ENCODE measurements around the gene GALNT5.
"Not testable (repeated sequence)": the region's sequence is repeated elsewhere in the genome, so short reads cannot be mapped to it uniquely, and the experiment has no call there.

The GALNT5 gene

DNA sequence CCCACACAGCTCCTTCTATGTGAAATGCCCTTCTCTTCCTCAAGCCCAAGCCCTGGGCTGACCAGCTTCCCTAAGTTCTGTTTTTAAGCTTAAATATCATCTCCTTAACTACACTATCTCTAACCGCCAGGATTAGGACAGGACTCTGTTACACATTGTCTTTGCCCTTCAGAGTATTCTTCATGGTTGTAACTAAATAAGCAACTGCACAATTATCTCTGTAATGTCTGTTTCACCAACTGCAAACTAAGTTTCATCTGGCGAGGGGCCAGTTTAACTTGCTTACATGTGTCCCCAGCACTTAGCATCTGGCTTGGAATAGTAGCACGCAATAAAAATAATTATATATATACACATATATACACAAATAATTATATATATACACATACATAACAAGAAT, 69.2 kb downstream of the GALNT5 start:
- H3K9me3 Mint-ChIP-seq = no peaks in the 10 kb centered on the region
- DNase-seq (ENCODE audit: low spot score in 2 of 2) = no peak
- no peaks in the 10 kb centered on the region for H3K27me3 Mint-ChIP-seq
- ATAC-seq (replicated peaks; ENCODE audit: extremely low read depth, poor library complexity, severe bottlenecking) = no peak
- H3K4me3 Mint-ChIP-seq = no peak overlapping the region
- peaks cover 2% of the 10 kb centered on the region for H3K36me3 Mint-ChIP-seq (ENCODE audit: insufficient read depth)
- peaks cover 32% of the 10 kb centered on the region for H3K4me1 Mint-ChIP-seq
- no peak overlapping the region for H3K27ac Mint-ChIP-seq (ENCODE audit: low read depth)

GRCh38 chr2:157327200-157327599, 69.7 kb downstream of the GALNT5 start:
- peaks cover 2% of the 10 kb centered on the region for H3K36me3 Mint-ChIP-seq (ENCODE audit: insufficient read depth)
- H3K9me3 Mint-ChIP-seq = no peaks in the 10 kb centered on the region
- ATAC-seq (replicated peaks; ENCODE audit: extremely low read depth, poor library complexity, severe bottlenecking) (no peak), DNase-seq (ENCODE audit: low spot score in 2 of 2) (no peak)
- peaks cover 33% of the 10 kb centered on the region for H3K4me1 Mint-ChIP-seq
- no peak overlapping the region for H3K27ac Mint-ChIP-seq (ENCODE audit: low read depth)
- H3K27me3 Mint-ChIP-seq = no peaks in the 10 kb centered on the region
- H3K4me3 Mint-ChIP-seq = no peak overlapping the region

DNA sequence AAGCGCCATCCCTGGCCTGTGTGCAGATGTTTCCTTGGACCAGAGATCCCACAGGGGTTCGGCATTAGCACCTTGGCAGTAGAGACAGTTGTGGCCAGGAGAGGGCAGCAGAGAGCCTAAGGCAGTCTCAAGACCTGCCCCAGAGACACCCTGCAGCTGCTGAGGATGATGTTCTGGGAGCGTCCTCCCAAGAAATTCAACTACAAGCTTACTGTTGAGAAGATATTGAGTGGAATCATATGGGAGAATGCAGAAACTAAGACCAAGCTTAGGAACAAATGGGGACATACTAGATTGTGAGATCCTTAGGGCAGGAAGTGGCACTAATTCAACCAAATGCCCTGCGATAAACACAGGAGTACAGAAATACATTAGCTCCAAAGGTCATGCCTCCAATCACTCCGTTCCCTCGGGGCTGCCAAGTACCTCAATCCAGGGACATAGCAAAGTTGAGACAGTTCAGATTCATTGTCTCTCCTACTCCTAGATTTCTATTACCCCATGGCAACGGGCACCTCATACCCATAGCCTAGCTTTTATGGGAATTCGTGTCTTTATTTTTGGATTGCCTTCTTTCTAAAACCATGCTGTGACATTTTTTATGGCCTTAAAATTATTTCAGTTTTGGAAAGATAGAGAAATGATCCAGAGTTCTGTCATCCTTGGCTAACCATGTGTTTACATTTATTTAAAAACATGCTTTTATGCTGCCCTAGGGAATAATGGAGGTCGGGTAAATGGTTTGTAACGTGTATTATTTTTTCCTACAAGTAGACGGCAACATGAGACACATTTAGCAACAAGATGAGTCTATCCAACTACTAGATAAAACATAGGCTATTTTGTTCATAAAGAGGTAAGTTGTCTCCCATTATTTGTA, 70.4 kb downstream of the GALNT5 start:
- peak; percentile 71 for ATAC-seq (replicated peaks; ENCODE audit: extremely low read depth, poor library complexity, severe bottlenecking)
- H3K36me3 Mint-ChIP-seq (ENCODE audit: insufficient read depth) = peaks cover 2% of the 10 kb centered on the region
- no peaks in the 10 kb centered on the region for H3K9me3 Mint-ChIP-seq
- peak overlapping the region; percentile 12 for H3K4me3 Mint-ChIP-seq
- no peak overlapping the region for H3K27ac Mint-ChIP-seq (ENCODE audit: low read depth)
- H3K4me1 Mint-ChIP-seq = peaks cover 40% of the 10 kb centered on the region
- no peaks in the 10 kb centered on the region for H3K27me3 Mint-ChIP-seq
- peak; percentile 71 to 86 for DNase-seq (ENCODE audit: low spot score in 2 of 2)

- no peaks in the 10 kb centered on the region for H3K36me3 Mint-ChIP-seq (ENCODE audit: insufficient read depth)
- H3K27me3 Mint-ChIP-seq = no peaks in the 10 kb centered on the region
- H3K9me3 Mint-ChIP-seq = no peaks in the 10 kb centered on the region
- H3K27ac Mint-ChIP-seq (ENCODE audit: low read depth) = no peak overlapping the region
- DNase-seq (ENCODE audit: low spot score in 2 of 2) (no peak), ATAC-seq (replicated peaks; ENCODE audit: extremely low read depth, poor library complexity, severe bottlenecking) (no peak)
- no peak overlapping the region for H3K4me3 Mint-ChIP-seq
- peaks cover 55% of the 10 kb centered on the region for H3K4me1 Mint-ChIP-seq
These were observed 72.0 kb downstream of the GALNT5 start for GRCh38 chr2:157329524-157329923.

GRCh38 chr2:157333304-157334047, 76.0 kb downstream of the GALNT5 start:
- H3K9me3 Mint-ChIP-seq = no peaks in the 10 kb centered on the region
- no peaks in the 10 kb centered on the region for H3K27me3 Mint-ChIP-seq
- DNase-seq (ENCODE audit: low spot score in 2 of 2) (no peak), ATAC-seq (replicated peaks; ENCODE audit: extremely low read depth, poor library complexity, severe bottlenecking) (no peak)
- H3K4me1 Mint-ChIP-seq = peaks cover 66% of the 10 kb centered on the region
- no peak overlapping the region for H3K4me3 Mint-ChIP-seq
- H3K36me3 Mint-ChIP-seq (ENCODE audit: insufficient read depth) = peaks cover 4% of the 10 kb centered on the region
- peak overlapping the region; percentile 91 for H3K27ac Mint-ChIP-seq (ENCODE audit: low read depth)

DNA sequence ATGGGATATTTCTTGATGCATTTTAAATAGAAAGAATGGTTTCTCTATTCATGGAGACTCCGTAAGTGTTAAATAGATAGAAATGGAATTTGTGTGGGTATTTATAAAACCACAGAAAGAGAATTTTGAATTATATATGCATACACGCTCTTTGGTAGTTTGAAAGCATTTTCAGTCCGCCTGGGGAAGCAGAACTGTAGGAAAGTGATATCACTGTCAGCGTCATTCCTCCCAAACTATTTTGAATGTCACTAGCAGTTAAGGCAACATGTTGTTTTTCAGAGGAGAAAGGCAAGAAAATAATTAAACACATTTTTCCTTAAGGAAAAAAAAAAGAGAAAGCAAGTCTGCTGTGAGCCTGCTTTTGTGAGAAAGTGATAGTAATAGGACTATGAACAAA, 76.8 kb downstream of the GALNT5 start:
- H3K27ac Mint-ChIP-seq (ENCODE audit: low read depth) = no peak overlapping the region
- H3K9me3 Mint-ChIP-seq = no peaks in the 10 kb centered on the region
- no peak overlapping the region for H3K4me3 Mint-ChIP-seq
- no peak for DNase-seq (ENCODE audit: low spot score in 2 of 2)
- H3K36me3 Mint-ChIP-seq (ENCODE audit: insufficient read depth) = peaks cover 4% of the 10 kb centered on the region
- peaks cover 62% of the 10 kb centered on the region for H3K4me1 Mint-ChIP-seq
- ATAC-seq (replicated peaks; ENCODE audit: extremely low read depth, poor library complexity, severe bottlenecking) = no peak
- H3K27me3 Mint-ChIP-seq = no peaks in the 10 kb centered on the region

GRCh38 chr2:157334797-157335196, 77.3 kb downstream of the GALNT5 start:
- ATAC-seq (replicated peaks; ENCODE audit: extremely low read depth, poor library complexity, severe bottlenecking) = no peak
- DNase-seq (ENCODE audit: low spot score in 2 of 2) = no peak
- Mint-ChIP-seq H3K4me1 (peaks cover 60% of the 10 kb centered on the region), H3K9me3 (no peaks in the 10 kb centered on the region), H3K36me3 (ENCODE audit: insufficient read depth) (peaks cover 4% of the 10 kb centered on the region), H3K4me3 (no peak overlapping the region), H3K27ac (ENCODE audit: low read depth) (no peak overlapping the region), H3K27me3 (no peaks in the 10 kb centered on the region)

GRCh38 chr2:157336137-157337010, 78.9 kb downstream of the GALNT5 start:
- Mint-ChIP-seq H3K36me3 (ENCODE audit: insufficient read depth) (peaks cover 4% of the 10 kb centered on the region), H3K4me3 (peak overlapping the region; percentile 42), H3K27ac (ENCODE audit: low read depth) (peak overlapping the region; percentile 22), H3K27me3 (no peaks in the 10 kb centered on the region), H3K4me1 (peaks cover 47% of the 10 kb centered on the region), H3K9me3 (no peaks in the 10 kb centered on the region)
- peak in 1 of 2 donors; percentile 15 for DNase-seq (ENCODE audit: low spot score in 2 of 2)
- no peak for ATAC-seq (replicated peaks; ENCODE audit: extremely low read depth, poor library complexity, severe bottlenecking)

DNA sequence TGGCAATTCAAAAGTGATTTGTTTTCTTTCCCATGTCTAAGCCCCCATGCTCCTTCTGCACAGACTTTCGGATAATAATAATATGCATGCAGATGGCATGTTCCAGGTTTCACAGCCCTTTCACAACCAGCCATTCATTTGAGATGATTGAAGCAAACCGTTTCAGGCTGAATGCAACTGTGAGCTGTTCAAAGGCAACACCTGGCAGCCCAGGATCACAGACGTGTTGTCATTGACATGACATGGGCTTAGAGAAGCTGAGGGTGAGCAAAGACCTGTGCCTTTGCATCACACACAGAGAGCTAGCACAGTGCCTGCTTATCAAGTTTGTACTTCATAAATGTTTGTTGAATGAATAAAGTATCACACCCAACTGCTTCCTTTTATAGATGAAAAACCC, 80.5 kb downstream of the GALNT5 start:
- no peak for DNase-seq (ENCODE audit: low spot score in 2 of 2)
- peaks cover 43% of the 10 kb centered on the region for H3K4me1 Mint-ChIP-seq
- H3K36me3 Mint-ChIP-seq (ENCODE audit: insufficient read depth) = peaks cover 8% of the 10 kb centered on the region
- H3K27ac Mint-ChIP-seq (ENCODE audit: low read depth) = no peak overlapping the region
- no peak for ATAC-seq (replicated peaks; ENCODE audit: extremely low read depth, poor library complexity, severe bottlenecking)
- H3K4me3 Mint-ChIP-seq = no peak overlapping the region
- H3K27me3 Mint-ChIP-seq = no peaks in the 10 kb centered on the region
- peaks cover 11% of the 10 kb centered on the region for H3K9me3 Mint-ChIP-seq

- Mint-ChIP-seq H3K27me3 (no peaks in the 10 kb centered on the region), H3K27ac (ENCODE audit: low read depth) (no peak overlapping the region), H3K4me1 (peaks cover 26% of the 10 kb centered on the region), H3K36me3 (ENCODE audit: insufficient read depth) (peaks cover 8% of the 10 kb centered on the region), H3K4me3 (no peak overlapping the region), H3K9me3 (peaks cover 29% of the 10 kb centered on the region)
- no peak for DNase-seq (ENCODE audit: low spot score in 2 of 2)
- ATAC-seq (replicated peaks; ENCODE audit: extremely low read depth, poor library complexity, severe bottlenecking) = no peak
These were observed 82.6 kb downstream of the GALNT5 start for GRCh38 chr2:157339965-157340655.

DNA sequence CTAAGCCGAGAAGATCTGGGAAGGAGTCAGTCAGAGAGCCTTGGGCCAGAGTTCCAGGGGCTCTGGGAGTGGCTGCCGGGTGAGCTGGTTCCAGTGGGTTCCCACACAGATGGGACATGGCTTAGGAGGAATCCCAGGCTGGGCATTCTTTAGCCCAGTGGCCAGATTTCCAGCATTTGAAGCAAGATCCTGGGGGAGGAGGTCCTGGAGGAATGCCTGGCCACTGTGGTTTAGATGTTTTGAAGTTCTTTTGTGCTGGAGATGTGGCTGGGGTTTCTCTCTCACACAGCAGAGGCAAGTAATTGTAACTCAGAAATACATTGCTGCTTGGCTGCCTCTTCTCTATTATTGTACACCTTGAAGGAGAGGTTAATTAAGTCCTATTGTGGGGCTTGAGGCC, 83.9 kb downstream of the GALNT5 start:
- Mint-ChIP-seq H3K9me3 (peaks cover 33% of the 10 kb centered on the region), H3K4me1 (peaks cover 16% of the 10 kb centered on the region)
- not testable (repeated sequence) for H3K36me3 Mint-ChIP-seq (ENCODE audit: insufficient read depth); H3K27me3 Mint-ChIP-seq; ATAC-seq (replicated peaks; ENCODE audit: extremely low read depth, poor library complexity, severe bottlenecking); DNase-seq (ENCODE audit: low spot score in 2 of 2); H3K4me3 Mint-ChIP-seq; H3K27ac Mint-ChIP-seq (ENCODE audit: low read depth)

Data from central memory CD8-positive, alpha-beta T cell (primary cell).